Astrocyte (in vitro differentiated cells and primary cell): ENCODE results near the gene ZNF518B.

Source experiments
- CTCF ChIP-seq: IDR thresholded peaks from 2 replicates; pipeline ENCODE4 v1.5.1; 2011; ENCODE audit warnings: low read depth, mild to moderate bottlenecking, inconsistent platforms, low read length, moderate library complexity; ENCODE audit not compliant: insufficient read depth
- EZH2 ChIP-seq: IDR thresholded peaks from 2 replicates; pipeline ENCODE4 v1.6.1; 2012; ENCODE audit warnings: mild to moderate bottlenecking, low read length, inconsistent platforms; ENCODE audit not compliant: insufficient read depth

- TF ChIP-seq CTCF (no peak), EZH2 (no peak)
Observed at GRCh38 chr4:10460313-10461047, 3.3 kb upstream of the ZNF518B start.
